ENCODE results near the gene TTYH2.

Gene TTYH2

DNA sequence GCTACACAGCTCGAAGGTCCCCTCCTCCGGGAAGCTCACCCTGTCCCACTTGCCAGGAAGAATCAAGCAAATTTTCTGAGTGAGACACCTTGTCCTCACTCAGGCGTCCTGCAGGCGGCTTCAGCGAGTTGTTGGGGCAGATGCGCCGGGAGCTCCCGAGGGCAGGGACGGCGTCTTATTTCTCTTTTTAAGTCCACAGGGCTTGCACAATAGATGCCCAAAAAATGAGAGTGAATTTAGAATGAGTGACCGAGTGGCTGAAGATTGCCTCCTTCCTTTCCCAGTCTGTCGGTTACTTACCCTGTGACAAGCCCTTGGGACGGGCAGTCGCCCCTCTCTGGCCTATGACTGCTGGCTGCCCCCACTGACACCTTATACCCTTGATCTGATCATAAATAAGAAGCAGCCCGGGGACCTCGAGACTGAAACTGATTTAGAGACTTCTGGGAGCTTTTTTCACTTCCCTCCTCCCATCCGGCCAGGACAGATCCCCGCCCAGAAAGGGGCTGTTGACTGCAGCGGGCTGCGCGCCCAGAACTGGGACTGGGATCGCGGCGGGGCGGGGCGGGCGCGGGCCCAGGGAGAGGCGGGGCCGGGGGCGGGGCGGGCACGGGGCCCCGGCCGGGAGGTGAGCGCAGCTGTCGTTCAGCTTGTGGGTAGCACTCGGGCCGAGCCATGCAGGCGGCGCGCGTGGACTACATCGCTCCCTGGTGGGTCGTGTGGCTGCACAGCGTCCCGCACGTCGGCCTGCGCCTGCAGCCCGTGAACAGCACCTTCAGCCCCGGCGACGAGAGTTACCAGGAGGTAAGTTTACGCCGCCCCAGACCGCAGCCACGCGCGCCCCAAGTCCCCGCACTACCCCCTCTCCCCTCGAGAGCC is at the start of gene TTYH2:
TSS of gene TTYH2 (plus strand) at position 659 of the 879 bp plus-strand sequence. CDS start at position 676, 17 bp downstream.
- TF ChIP-seq JUND (IDR thresholded peaks at IDR 0.05; ENCODE audit: low read depth), result no peak
- in situ Hi-C loops (cut with HindIII; ENCODE audit: low pct_unique_long_range_greater_than_20kb, low sequenced_read_pairs), result no loop called here
- DNase-seq (ENCODE audit: low read depth in 1 of 2, low spot score in 1 of 2), result peak; percentile 77 to 93

GRCh38 chr17:74163836-74164235 is 49.5 kb upstream of the TTYH2 start:
- no peak for DNase-seq (ENCODE audit: low read depth in 1 of 2, low spot score in 1 of 2)
- TF ChIP-seq JUND (IDR thresholded peaks at IDR 0.05; ENCODE audit: low read depth), result no peak
- in situ Hi-C loops (cut with HindIII; ENCODE audit: low pct_unique_long_range_greater_than_20kb, low sequenced_read_pairs), result no loop called here

GRCh38 chr17:74164446-74165045 is 48.8 kb upstream of the TTYH2 start:
- DNase-seq (ENCODE audit: low read depth in 1 of 2, low spot score in 1 of 2), result no peak
- no peak for TF ChIP-seq JUND (IDR thresholded peaks at IDR 0.05; ENCODE audit: low read depth)
- in situ Hi-C loops (cut with HindIII; ENCODE audit: low pct_unique_long_range_greater_than_20kb, low sequenced_read_pairs), result no loop called here

- DNase-seq (ENCODE audit: low read depth in 1 of 2, low spot score in 1 of 2), result no peak
- TF ChIP-seq JUND (IDR thresholded peaks at IDR 0.05; ENCODE audit: low read depth), result no peak
- in situ Hi-C loops (cut with HindIII; ENCODE audit: low pct_unique_long_range_greater_than_20kb, low sequenced_read_pairs), result no loop called here
Observed at GRCh38 chr17:74165797-74166365, 47.5 kb upstream of the TTYH2 start.

DNA sequence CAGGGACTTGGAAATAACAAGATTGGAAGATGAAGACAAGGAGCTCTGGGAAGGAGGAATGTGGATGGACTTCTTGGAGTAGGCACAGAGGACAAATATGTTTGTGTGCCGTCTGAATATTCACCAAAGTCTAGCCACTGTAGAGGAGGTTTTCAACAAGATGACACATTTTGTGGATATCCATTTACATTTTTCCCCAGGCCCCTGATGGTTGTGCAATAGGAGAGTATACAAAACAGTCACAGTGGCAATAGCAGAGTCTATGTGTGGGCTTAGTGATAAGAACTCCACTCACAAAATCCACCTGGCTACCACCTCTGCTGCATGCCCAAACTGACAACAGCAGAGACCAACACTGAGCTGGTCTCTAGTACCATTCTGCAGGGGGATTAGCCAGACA is 42.4 kb upstream of the TTYH2 start:
- no peak for TF ChIP-seq JUND (IDR thresholded peaks at IDR 0.05; ENCODE audit: low read depth)
- DNase-seq (ENCODE audit: low read depth in 1 of 2, low spot score in 1 of 2), result no peak
- in situ Hi-C loops (cut with HindIII; ENCODE audit: low pct_unique_long_range_greater_than_20kb, low sequenced_read_pairs), result no loop called here

- TF ChIP-seq JUND (IDR thresholded peaks at IDR 0.05; ENCODE audit: low read depth), result no peak
- DNase-seq (ENCODE audit: low read depth in 1 of 2, low spot score in 1 of 2), result no peak
- in situ Hi-C loops (cut with HindIII; ENCODE audit: low pct_unique_long_range_greater_than_20kb, low sequenced_read_pairs), result no loop called here
Observed at GRCh38 chr17:74172700-74173099, 40.7 kb upstream of the TTYH2 start.

DNA sequence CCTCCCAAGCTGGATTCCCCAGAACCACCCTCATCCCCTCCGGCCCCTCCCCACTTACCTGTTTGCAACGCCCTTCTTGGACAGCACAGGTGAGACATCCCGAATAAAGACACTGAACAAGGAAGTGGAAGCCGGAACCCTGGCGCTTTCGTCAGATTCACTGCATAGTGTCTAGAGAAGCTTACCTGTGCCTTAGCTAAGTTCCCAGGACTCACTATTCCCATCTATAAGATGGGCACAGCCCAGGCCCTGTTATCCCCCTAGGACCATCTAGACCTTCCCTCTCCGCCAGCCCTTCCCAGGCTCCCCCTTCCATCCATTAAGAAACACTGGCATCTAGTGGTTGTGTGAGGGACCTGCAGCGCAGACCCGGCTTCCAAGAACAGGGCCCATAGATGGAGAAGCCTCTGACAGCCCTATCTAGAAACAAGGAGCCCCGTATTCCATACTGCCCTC is 36.8 kb upstream of the TTYH2 start:
- in situ Hi-C loops (cut with HindIII; ENCODE audit: low pct_unique_long_range_greater_than_20kb, low sequenced_read_pairs), result no loop called here
- no peak for TF ChIP-seq JUND (IDR thresholded peaks at IDR 0.05; ENCODE audit: low read depth)
- DNase-seq (ENCODE audit: low read depth in 1 of 2, low spot score in 1 of 2), result peak; percentile 72 to 82

DNA sequence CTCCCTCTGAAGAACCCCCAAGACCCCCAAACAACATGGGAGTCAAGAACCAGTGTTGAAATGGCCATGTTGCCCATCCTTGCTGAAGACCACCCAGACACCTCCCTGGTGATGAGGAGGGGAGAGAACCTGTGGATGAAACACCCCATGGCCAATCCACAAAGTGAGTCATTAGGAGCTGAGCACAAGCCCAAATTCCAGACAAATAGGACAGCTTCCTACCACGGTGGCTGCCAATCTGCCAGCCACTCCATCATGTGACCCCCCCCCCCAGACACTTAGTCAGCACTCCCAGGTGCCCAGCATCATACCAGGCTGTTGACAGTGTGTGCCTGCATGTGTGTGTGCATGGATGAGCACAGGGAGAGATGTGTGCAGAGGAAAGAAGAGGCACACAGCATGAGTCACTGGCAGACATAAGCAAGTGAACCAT is 36.3 kb upstream of the TTYH2 start:
- TF ChIP-seq JUND (IDR thresholded peaks at IDR 0.05; ENCODE audit: low read depth), result no peak
- no peak for DNase-seq (ENCODE audit: low read depth in 1 of 2, low spot score in 1 of 2)
- in situ Hi-C loops (cut with HindIII; ENCODE audit: low pct_unique_long_range_greater_than_20kb, low sequenced_read_pairs), result no loop called here

DNA sequence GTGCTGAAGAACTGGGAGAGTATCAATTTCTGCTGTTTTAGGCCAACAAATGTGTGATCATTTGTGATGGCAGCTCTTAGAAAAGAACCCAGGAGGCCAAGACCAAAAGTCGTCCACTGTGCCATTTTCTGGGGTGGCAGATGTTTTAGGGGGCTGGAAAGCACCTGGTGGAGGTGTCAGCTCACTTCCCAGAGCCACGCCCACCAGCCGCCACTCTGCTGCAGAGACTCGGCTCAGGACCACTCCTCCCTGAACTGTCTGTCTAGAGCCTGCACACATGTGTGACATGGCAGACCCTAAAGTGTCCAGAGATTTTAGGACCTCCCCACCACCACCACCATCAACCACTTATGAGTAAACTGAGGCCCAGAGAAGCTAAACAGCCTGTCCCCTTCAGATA is 33.8 kb upstream of the TTYH2 start:
- in situ Hi-C loops (cut with HindIII; ENCODE audit: low pct_unique_long_range_greater_than_20kb, low sequenced_read_pairs), result no loop called here
- TF ChIP-seq JUND (IDR thresholded peaks at IDR 0.05; ENCODE audit: low read depth), result no peak
- DNase-seq (ENCODE audit: low read depth in 1 of 2, low spot score in 1 of 2), result no peak

DNA sequence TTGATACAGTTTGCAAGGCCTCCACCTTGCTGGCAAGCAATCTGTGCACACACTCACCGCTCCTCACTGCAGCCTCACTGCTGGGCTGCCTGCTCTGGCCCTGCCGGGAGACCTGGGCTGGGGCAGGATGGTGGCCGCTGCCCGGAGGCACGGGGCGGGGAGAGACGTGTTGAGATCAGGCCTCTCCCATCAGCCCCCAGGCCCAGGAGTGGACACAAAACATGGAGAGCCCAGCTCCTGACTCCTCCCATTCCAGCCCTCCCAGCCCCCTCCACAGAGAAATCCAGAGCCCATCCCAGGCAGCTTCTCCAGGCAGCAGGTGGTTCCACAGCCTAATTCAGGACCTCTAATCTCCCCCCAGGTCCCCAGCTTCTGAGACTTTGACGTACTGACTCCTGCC is 33.0 kb upstream of the TTYH2 start:
- in situ Hi-C loops (cut with HindIII; ENCODE audit: low pct_unique_long_range_greater_than_20kb, low sequenced_read_pairs), result no loop called here

DNA sequence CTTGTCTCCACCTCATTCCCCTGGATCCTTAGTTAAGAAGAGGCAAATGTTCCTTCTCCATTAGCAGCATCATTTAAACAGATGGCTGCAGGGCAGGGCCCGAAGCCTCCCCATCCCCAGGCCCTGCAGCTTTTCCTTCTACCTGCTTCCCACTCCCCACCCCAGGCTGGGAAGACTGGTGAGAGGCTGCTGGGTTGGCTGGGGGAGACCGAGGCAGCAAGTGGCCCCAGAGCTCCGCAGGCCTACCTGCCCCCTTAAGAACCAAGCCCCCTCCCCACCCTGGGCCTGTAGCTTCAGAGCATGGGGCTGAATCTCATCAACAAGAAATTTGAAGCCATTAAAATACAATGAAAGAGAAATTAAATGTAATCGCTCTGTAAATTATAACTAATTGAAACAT is 32.0 kb upstream of the TTYH2 start:
- TF ChIP-seq JUND (IDR thresholded peaks at IDR 0.05; ENCODE audit: low read depth), result no peak
- in situ Hi-C loops (cut with HindIII; ENCODE audit: low pct_unique_long_range_greater_than_20kb, low sequenced_read_pairs), result no loop called here
- DNase-seq (ENCODE audit: low read depth in 1 of 2, low spot score in 1 of 2), result no peak

More for the DNA sequence above, 33.0 kb upstream of the TTYH2 start:
- DNase-seq (ENCODE audit: low read depth in 1 of 2, low spot score in 1 of 2), result no peak
- no peak for TF ChIP-seq JUND (IDR thresholded peaks at IDR 0.05; ENCODE audit: low read depth)

- no peak for DNase-seq (ENCODE audit: low read depth in 1 of 2, low spot score in 1 of 2)
- in situ Hi-C loops (cut with HindIII; ENCODE audit: low pct_unique_long_range_greater_than_20kb, low sequenced_read_pairs), result no loop called here
- TF ChIP-seq JUND (IDR thresholded peaks at IDR 0.05; ENCODE audit: low read depth), result no peak
Observed at GRCh38 chr17:74182041-74182723, 31.2 kb upstream of the TTYH2 start.
